ENCODE measurements around the gene ZNF385B. TPM values are rescaled to one million over a fixed set of nuclear protein-coding genes. Genes with fewer than 3 reads are reported as not detected.

The ZNF385B gene
- total and polyA plus RNA-seq, 8 donors, result 4.6 to 51.3 (median 6.1) TPM

DNA sequence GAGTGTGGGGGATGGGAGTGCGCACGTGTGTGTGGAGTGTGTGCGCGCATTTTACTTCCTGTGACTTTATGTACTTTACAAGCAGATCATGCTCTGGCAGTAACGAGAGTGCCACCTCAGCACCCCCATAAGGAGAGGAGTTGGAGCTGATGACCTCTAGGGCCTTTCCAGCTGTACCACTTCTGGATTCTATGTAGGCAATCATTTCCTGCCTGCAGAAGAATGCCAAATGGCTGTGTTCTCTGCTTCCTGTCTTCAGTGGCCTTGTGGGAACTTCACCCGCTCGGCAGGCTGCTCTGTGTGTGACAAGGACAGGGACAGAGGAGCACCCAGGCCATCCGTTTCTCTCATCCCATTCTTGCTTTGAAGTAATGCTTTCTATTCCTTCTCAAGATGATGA, 22.8 kb upstream of the ZNF385B start:
- Histone ChIP-seq H3K4me1 (no peaks in the 10 kb centered on the region), H3K4me3 (no peak overlapping the region), H3K27me3 (no peaks in the 10 kb centered on the region), H3K36me3 (no peaks in the 10 kb centered on the region), H3K9me3 (peaks cover 0 to 11% of the 10 kb centered on the region in 2 donors), H3K27ac (no peak overlapping the region)
- no peak for ATAC-seq
- intact Hi-C loops (cut with DNase I), result no loop called here
- DNase-seq, result peak in 1 of 4 donors; percentile 34
- TF ChIP-seq, protein P1, sequence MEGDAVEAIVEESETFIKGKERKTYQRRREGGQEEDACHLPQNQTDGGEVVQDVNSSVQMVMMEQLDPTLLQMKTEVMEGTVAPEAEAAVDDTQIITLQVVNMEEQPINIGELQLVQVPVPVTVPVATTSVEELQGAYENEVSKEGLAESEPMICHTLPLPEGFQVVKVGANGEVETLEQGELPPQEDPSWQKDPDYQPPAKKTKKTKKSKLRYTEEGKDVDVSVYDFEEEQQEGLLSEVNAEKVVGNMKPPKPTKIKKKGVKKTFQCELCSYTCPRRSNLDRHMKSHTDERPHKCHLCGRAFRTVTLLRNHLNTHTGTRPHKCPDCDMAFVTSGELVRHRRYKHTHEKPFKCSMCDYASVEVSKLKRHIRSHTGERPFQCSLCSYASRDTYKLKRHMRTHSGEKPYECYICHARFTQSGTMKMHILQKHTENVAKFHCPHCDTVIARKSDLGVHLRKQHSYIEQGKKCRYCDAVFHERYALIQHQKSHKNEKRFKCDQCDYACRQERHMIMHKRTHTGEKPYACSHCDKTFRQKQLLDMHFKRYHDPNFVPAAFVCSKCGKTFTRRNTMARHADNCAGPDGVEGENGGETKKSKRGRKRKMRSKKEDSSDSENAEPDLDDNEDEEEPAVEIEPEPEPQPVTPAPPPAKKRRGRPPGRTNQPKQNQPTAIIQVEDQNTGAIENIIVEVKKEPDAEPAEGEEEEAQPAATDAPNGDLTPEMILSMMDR (IDR thresholded peaks at IDR 0.05), result no peak

DNA sequence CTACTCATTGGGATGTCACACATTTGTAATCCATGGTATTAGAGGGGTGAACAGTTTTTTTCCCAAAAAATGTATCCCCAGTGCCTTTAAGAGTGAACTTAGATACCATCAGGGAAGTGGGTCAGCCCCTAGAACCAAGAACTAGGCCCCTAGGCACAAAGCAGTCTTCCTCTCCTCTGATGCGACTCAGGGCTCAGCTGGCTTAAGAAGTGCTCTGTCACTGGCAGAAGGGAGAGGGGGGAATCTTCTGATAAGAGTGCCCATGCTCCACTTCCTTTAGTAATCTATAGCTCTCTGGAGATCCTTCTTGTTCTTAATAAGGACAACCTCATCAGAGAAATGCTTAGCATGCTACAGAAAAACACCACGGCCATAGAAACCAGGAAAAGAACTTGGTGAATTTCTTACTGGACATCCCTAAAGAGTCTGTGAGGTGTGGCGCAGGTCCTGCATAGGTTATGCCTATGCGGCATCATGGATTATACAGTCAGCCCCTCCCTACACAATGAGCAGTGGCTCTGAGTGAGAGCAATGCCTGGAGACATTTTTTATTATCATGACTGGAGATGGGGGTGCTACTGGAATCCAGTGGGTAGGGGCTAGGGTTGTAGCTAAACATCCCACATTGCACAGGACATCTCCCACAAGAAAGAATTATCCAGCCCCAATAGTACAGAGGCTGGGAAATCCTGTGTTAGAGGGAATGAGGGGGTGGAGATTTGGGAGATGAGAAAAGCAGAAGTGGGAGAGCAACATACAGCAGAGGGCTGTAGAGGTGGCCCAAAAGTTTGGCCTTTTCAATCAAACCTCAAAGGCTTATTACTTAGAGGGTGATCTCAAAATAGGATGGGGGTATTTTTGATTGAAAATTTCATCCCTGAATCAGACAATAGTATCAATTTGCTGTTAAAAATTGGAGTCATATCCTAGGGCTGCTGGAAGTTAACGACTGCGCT, 21.7 kb upstream of the ZNF385B start:
- Histone ChIP-seq H3K4me3 (no peak overlapping the region), H3K36me3 (no peaks in the 10 kb centered on the region), H3K27me3 (no peaks in the 10 kb centered on the region), H3K9me3 (peaks cover 0 to under 1% of the 10 kb centered on the region in 2 donors), H3K27ac (no peak overlapping the region), H3K4me1 (no peaks in the 10 kb centered on the region)
- TF ChIP-seq, protein P1 (IDR thresholded peaks at IDR 0.05), result no peak
- no peak for ATAC-seq
- intact Hi-C loops (cut with DNase I), result no loop called here
- DNase-seq, result no peak

DNA sequence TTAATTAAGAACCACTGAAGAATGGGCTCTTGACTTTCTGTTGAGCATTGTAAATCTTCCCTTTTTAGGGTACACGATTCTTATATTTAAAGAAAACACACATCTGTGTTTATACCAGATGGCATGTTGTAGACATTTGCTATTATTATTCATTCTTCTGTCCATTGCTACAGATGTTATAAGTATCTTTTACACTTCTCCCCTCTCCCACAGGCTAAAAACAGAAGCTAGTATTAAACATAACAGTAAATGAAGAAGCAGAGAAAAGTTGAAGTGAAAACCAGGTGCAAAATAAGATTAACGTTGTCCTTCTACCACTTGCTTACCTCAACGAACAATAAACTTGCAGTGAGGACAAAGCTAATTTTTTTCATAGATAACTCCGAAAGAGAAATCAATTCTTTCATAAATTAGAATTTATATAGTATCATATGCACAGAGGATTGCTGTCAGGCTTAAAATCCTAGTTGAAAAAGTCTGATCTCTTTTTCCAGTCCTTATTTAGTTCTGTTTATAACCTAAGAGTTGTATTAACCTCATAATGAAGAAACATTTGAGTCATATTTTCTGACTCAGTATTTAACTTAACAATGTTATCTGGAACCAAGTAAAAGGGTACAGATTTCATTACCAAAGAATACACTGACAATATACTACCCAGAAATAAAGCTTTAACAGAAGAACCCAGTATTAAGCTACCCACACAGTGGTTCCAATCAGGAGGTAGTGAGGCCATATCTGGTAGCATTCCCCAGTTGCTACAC, 16.4 kb upstream of the ZNF385B start:
- TF ChIP-seq, protein P1 (IDR thresholded peaks at IDR 0.05), result no peak
- Histone ChIP-seq H3K36me3 (no peaks in the 10 kb centered on the region), H3K27ac (no peak overlapping the region), H3K4me3 (no peak overlapping the region), H3K4me1 (no peaks in the 10 kb centered on the region), H3K27me3 (no peaks in the 10 kb centered on the region), H3K9me3 (no peaks in the 10 kb centered on the region)
- DNase-seq (no peak), ATAC-seq (no peak)
- intact Hi-C loops (cut with DNase I), result no loop called here

DNA sequence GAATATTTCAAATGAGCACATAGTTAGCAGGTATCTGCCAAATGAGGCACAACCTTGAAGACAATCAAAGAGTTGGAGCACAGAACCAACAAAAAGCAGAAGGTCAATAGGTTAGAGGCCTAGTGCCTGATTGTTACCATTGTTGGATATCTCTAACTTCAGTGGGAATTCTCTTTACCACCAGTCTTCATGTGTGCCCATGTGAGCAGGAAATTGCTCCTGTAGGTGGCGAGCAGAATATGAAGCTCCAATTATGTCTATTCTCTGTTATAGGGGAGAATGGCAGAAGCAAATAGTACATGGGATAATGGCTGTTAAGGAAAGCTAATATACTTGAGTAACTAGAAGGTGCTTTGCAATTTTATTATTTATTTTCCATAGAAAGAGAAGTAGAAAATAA, 14.9 kb upstream of the ZNF385B start:
- intact Hi-C loops (cut with DNase I), result no loop called here
- Histone ChIP-seq H3K27ac (no peak overlapping the region), H3K9me3 (no peaks in the 10 kb centered on the region), H3K4me3 (no peak overlapping the region), H3K36me3 (no peaks in the 10 kb centered on the region), H3K27me3 (no peaks in the 10 kb centered on the region), H3K4me1 (no peaks in the 10 kb centered on the region)
- TF ChIP-seq, protein P1 (IDR thresholded peaks at IDR 0.05), result no peak
- DNase-seq (no peak), ATAC-seq (no peak)

DNA sequence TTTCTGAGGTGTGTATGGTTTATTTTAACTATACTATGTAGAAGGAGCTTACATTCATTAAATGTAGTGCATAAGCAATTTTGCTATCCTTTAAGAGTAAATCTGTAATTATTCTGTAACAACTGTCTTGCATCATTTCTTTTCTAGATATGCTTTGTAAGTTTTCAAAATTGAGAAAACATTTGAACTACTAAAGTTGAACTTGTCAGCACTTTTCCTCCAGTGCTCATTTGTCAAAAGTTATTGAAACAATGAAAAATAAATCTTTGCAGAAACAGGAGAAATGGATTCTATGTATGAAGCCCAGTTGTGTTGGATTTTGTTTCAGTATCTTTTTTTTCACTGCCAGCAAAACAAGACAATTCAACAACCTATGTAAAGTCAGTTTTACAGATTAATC, 14.5 kb upstream of the ZNF385B start:
- Histone ChIP-seq H3K36me3 (no peaks in the 10 kb centered on the region), H3K27ac (no peak overlapping the region), H3K4me3 (no peak overlapping the region), H3K27me3 (no peaks in the 10 kb centered on the region), H3K9me3 (no peaks in the 10 kb centered on the region), H3K4me1 (no peaks in the 10 kb centered on the region)
- TF ChIP-seq, protein P1 (IDR thresholded peaks at IDR 0.05), result no peak
- ATAC-seq (no peak), DNase-seq (no peak)
- intact Hi-C loops (cut with DNase I), result no loop called here
